LNCaP clone FGC (cell line): ENCODE measurements around the gene GRM6.

Source experiments
- DNase-seq: peaks from one replicate; pipeline ENCODE4 v3.0.0-alpha.2; 2011; ENCODE audit warnings: low read depth
- H3K4me3 ChIP-seq: 2 replicates; pipeline ENCODE4 v1.5.1; 2011; ENCODE audit warnings: mild to moderate bottlenecking, low read depth, low read length, control low read depth
- TF ChIP-seq, protein P1 (sequence below): IDR thresholded peaks from 2 replicates; pipeline ENCODE4 v1.5.1; 2012; ENCODE audit warnings: mild to moderate bottlenecking; ENCODE audit not compliant: control insufficient read depth, insufficient read depth; ENCODE audit errors: extremely low read depth

The GRM6 gene

DNA sequence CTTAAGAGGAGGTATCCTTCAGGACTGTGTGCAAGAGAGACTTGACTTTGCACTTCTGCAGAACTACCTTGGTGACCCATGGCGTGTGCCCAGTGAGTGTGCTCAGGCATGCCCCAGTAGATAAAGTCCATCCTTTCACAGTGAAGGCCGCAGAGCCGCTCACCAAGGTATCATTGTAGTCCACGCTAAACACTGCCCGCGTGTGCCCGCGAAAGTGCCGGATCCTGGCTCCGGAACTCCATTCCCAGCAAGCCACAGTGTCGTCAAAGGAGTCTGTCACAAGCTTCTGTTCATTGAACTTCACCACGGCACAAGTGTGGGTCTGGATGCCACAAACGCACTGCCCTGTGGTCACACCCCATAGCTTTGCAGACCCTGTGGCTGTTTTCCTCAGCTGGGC lies 3.3 kb upstream of the GRM6 start:
- TF ChIP-seq, protein P1, sequence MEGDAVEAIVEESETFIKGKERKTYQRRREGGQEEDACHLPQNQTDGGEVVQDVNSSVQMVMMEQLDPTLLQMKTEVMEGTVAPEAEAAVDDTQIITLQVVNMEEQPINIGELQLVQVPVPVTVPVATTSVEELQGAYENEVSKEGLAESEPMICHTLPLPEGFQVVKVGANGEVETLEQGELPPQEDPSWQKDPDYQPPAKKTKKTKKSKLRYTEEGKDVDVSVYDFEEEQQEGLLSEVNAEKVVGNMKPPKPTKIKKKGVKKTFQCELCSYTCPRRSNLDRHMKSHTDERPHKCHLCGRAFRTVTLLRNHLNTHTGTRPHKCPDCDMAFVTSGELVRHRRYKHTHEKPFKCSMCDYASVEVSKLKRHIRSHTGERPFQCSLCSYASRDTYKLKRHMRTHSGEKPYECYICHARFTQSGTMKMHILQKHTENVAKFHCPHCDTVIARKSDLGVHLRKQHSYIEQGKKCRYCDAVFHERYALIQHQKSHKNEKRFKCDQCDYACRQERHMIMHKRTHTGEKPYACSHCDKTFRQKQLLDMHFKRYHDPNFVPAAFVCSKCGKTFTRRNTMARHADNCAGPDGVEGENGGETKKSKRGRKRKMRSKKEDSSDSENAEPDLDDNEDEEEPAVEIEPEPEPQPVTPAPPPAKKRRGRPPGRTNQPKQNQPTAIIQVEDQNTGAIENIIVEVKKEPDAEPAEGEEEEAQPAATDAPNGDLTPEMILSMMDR = no peak
- no peak for DNase-seq
- no peak overlapping the region for H3K4me3 ChIP-seq

DNA sequence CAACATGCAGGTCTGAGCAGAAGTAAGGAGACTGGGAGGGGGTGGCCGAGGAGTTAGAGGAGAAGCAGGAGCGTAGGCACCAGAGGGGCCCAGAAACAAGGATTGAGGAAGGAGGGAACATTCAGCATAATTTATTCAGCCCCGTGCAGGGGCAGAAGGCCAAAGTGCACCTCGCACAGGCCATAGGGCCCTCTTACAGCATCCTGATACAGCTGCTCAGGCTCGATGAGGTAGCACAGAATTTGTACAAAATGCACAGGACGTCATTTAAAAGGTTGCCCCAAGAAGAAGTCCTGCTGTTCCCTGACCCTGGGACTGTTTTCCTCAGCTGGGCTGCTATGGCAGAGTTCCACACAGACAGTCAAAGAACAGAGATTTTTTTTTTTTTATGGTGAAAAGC lies 2.1 kb upstream of the GRM6 start:
- DNase-seq = no peak
- H3K4me3 ChIP-seq = no peak overlapping the region
- TF ChIP-seq, protein P1 = no peak

DNA sequence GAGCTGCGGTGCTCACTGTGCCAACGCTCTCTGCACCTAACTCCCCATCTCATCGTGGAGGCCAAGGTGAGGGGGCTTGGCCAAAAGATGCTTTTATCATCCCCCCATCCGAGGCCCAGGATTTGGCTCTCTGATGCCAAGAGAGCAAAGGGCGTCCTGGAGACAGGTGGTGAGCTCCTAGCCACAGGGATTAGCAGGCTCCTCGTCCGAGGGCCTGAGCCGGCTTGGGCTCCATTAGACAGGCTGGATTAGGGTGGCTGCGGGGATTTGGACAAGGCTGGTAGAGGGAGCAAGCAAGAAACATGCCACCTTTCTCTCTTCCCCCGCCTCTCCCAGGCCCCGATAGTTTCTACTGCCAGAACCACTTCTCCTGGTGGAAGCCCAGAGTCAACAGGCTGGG lies 1.0 kb upstream of the GRM6 start:
- TF ChIP-seq, protein P1 = no peak
- DNase-seq = no peak
- H3K4me3 ChIP-seq = no peak overlapping the region

DNA sequence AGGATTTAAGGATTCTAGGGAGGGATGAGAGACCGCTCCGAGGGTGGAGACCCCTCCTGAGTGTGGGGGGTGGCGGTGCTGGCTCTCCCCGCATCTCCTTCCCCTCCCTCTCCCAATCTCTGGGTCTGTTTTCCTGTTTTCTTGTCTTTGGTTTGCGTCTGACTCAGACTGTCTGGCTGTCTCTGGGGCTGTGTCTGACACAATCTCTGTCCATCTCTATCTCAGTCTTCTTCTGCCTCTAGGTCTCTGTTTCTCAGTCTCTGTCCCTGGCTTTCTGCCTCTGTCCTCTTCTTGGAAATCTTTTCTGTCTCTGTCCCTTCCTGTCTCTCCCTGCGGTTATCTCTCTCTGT lies 196 bp upstream of the GRM6 start:
- TF ChIP-seq, protein P1 = no peak
- H3K4me3 ChIP-seq = no peak overlapping the region
- DNase-seq = no peak

DNA sequence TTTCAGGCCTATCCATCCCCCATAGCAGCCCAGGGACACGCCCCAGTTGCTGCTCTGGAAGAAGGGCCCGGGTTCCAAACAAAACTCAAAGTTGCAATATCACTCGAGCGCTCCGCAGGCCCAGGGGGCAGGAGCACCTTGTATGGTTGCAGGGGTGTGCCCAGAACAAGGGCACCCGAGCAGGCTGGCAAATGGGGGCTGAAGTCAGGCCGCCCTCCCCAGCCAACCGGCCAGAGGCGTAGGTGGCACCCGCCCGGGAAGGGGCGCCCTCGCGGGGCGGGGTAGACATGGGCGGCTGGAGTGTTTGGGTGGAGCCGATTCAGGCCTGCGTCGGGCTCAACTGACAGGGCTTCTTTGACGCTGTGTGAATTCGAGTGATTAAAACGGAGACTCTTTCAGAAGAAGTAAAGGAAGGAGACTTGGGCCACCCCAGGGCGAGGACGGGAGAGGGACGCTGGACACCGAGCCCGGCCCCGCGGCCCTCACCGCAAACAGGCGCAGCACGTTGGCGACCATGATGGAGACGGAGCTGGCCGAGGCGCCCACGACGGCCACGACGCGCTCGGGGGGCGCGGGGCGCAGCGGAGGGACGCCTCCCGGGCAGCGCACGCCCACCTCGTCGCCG lies 1.1 kb downstream of the GRM6 start:
- no peak overlapping the region for H3K4me3 ChIP-seq
- TF ChIP-seq, protein P1 = no peak

DNA sequence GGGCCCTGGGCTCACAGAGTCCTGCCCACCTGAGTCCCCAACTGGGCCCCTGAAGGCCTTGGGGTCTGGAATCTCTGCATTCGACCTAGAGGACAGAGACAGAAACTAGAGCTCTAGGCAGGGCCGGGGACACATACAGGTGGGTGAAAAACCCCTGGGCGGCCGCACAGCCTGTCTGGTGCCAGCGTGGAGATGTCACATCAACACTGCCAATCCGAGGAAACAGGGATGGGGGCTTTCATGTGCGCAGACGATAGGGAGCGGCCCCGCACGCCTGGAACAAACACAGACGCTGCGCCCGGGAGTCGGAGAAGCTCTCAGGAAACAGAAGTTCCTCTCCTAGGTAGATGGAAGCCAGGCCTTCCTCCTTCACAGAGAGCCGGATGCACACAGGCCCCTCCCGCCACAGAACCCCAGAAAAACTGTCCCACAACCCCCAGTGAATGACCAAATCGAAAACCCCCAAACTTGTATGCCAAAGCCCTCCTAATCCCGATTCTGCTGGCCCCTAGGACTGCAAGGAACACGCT lies 1.8 kb downstream of the GRM6 start:
- H3K4me3 ChIP-seq = no peak overlapping the region
- DNase-seq = no peak
- TF ChIP-seq, protein P1 = no peak

More for the DNA sequence above, 1.1 kb downstream of the GRM6 start:
- no peak for DNase-seq
